IMR-90 (cell line): Measurements from ENCODE around the gene KPNA5. TPM values are rescaled to one million over a fixed set of nuclear protein-coding genes. Genes with fewer than 3 reads are reported as not detected.

Experiments used
- ATAC-seq: fragments of 200-7000 bp; cut with Tn5 transposase; 2 replicates; pipeline ENCODE4 v1.9.1; 2020; ENCODE audit warnings: low read depth, mild to moderate bottlenecking, moderate library complexity
- BruUV-seq: library from RNA; stranded (reverse); fragments of 400-500 nt; replicated peaks from 2 replicates; lab custom pipeline; 2021; lab: Mats Ljungman, UMichigan
- CTCF ChIA-PET: fragments of 300-600 bp; formaldehyde crosslinking; extraction: SDS; loops from one replicate; lab custom pipeline; 2021; ENCODE audit warnings: antibody characterized with exemption; lab: Yijun Ruan, JAX
- POLR2A ChIA-PET: fragments of 300-600 bp; sonication (Branson Sonifier 250); formaldehyde crosslinking; loops from one replicate; lab custom pipeline; 2022; ENCODE audit warnings: antibody characterized with exemption; ENCODE audit not compliant: unreplicated experiment; lab: Charles Lee
- DNase-seq: peaks from one replicate; pipeline ENCODE4 v3.0.0; 2013
- H2AFZ ChIP-seq: replicated peaks from 2 replicates; pipeline ENCODE3; 2013; ENCODE audit warnings: low read length, mild to moderate bottlenecking; ENCODE audit not compliant: poor library complexity
- H2AK5ac ChIP-seq: 2 replicates; pipeline ENCODE4 v1.6.1; 2013; ENCODE audit warnings: low read depth, low read length, inconsistent platforms
- H2AK9ac ChIP-seq: replicated peaks from 2 replicates; pipeline ENCODE3; 2013; ENCODE audit warnings: mild to moderate bottlenecking, low read depth, low read length, moderate library complexity; ENCODE audit not compliant: poor library complexity
- H2BK120ac ChIP-seq: 2 replicates; pipeline ENCODE4 v1.6.1; 2013; ENCODE audit warnings: low read depth, low read length, inconsistent platforms
- H2BK15ac ChIP-seq: 3 replicates; pipeline ENCODE4 v1.6.1; 2013; ENCODE audit warnings: low read depth, low read length, inconsistent platforms
- H2BK20ac ChIP-seq: 2 replicates; pipeline ENCODE4 v1.6.1; 2013; ENCODE audit warnings: low read depth, mild to moderate bottlenecking, inconsistent platforms, low read length, moderate library complexity
- H2BK5ac ChIP-seq: 2 replicates; pipeline ENCODE4 v1.6.1; 2013; ENCODE audit warnings: mild to moderate bottlenecking, low read depth, low read length, inconsistent platforms; ENCODE audit not compliant: poor library complexity, severe bottlenecking
- H3K14ac ChIP-seq: replicated peaks from 2 replicates; pipeline ENCODE4 v1.6.1; 2013; ENCODE audit warnings: low read depth, low read length, inconsistent platforms
- H3K18ac ChIP-seq: 2 replicates; pipeline ENCODE4 v1.6.1; 2013; ENCODE audit warnings: low read depth, low read length, control low read depth
- H3K23ac ChIP-seq: 2 replicates; pipeline ENCODE4 v1.6.1; 2013; ENCODE audit warnings: low read depth, low read length, inconsistent platforms
- H3K27ac ChIP-seq: 2 replicates; pipeline ENCODE4 v1.5.1; 2013; ENCODE audit warnings: mild to moderate bottlenecking, control low read depth, low read length; ENCODE audit not compliant: insufficient read depth
- H3K27me3 ChIP-seq: 2 replicates; pipeline ENCODE4 v1.6.1; 2013; ENCODE audit warnings: low read length; ENCODE audit not compliant: control insufficient read depth, insufficient read depth
- H3K36me3 ChIP-seq: 2 replicates; pipeline ENCODE4 v1.6.1; 2013; ENCODE audit warnings: low read length, mixed read lengths; ENCODE audit not compliant: control insufficient read depth, insufficient read depth
- H3K4ac ChIP-seq: 2 replicates; pipeline ENCODE4 v1.6.1; 2013; ENCODE audit warnings: low read depth, low read length, inconsistent platforms
- H3K4me1 ChIP-seq: 2 replicates; pipeline ENCODE4 v1.6.1; 2013; ENCODE audit warnings: low read length, mixed read lengths; ENCODE audit not compliant: control insufficient read depth, insufficient read depth
- H3K4me2 ChIP-seq: 2 replicates; pipeline ENCODE4 v1.6.1; 2013; ENCODE audit warnings: low read depth, mild to moderate bottlenecking, control low read depth, low read length, moderate library complexity
- H3K4me3 ChIP-seq: 2 replicates; pipeline ENCODE4 v1.5.1; 2013; ENCODE audit warnings: low read depth, mild to moderate bottlenecking, control low read depth, low read length, moderate library complexity; ENCODE audit not compliant: insufficient read depth
- H3K56ac ChIP-seq: 2 replicates; pipeline ENCODE4 v1.6.1; 2013; ENCODE audit warnings: low read length, inconsistent platforms; ENCODE audit not compliant: insufficient read depth; ENCODE audit errors: extremely low read depth
- H3K79me1 ChIP-seq, 2 experiments: 2 replicates each; pipeline ENCODE4 v1.6.1; 2013; ENCODE audit warnings: low read length in 2 of 2, inconsistent platforms in 1 of 2, low read depth in 1 of 2
- H3K9ac ChIP-seq: 2 replicates; pipeline ENCODE4 v1.6.1; 2013; ENCODE audit warnings: low read depth, low read length, control low read depth
- H3K9me1 ChIP-seq: 2 replicates; pipeline ENCODE4 v1.6.1; 2013; ENCODE audit warnings: low read length, inconsistent platforms; ENCODE audit not compliant: insufficient read depth
- H3K9me3 ChIP-seq: 2 replicates; pipeline ENCODE4 v1.6.1; 2013; ENCODE audit warnings: low read length; ENCODE audit not compliant: control insufficient read depth, insufficient read depth
- H4K20me1 ChIP-seq: 2 replicates; pipeline ENCODE4 v1.6.1; 2013; ENCODE audit warnings: low read length, inconsistent platforms; ENCODE audit not compliant: insufficient read depth
- H4K5ac ChIP-seq: 2 replicates; pipeline ENCODE4 v1.6.1; 2013; ENCODE audit warnings: mild to moderate bottlenecking, low read depth, low read length, control low read depth
- H4K8ac ChIP-seq, 2 experiments: 2 replicates each; pipeline ENCODE4 v1.6.1; 2013; ENCODE audit warnings: low read depth in 2 of 2, low read length in 2 of 2, control low read depth in 1 of 2, inconsistent platforms in 1 of 2
- H4K91ac ChIP-seq: 2 replicates; pipeline ENCODE4 v1.6.1; 2013; ENCODE audit warnings: low read depth, low read length, inconsistent platforms; ENCODE audit not compliant: insufficient read depth
- BHLHE40 ChIP-seq: fragments of 150-350 bp; IDR thresholded peaks from 2 replicates; pipeline ENCODE4 v1.6.1; 2016; ENCODE audit warnings: mild to moderate bottlenecking, low read depth, low read length
- FOS ChIP-seq: fragments of 150-350 bp; IDR thresholded peaks from 2 replicates; pipeline ENCODE4 v1.6.1; 2016; ENCODE audit warnings: low read depth, low read length
- MAZ ChIP-seq: IDR thresholded peaks from 2 replicates; pipeline ENCODE4 v1.6.1; 2012; ENCODE audit warnings: low read depth, mild to moderate bottlenecking, low read length, improper control_type of control experiment, moderate library complexity, borderline replicate concordance
- NFE2L2 ChIP-seq: fragments of 150-350 bp; IDR thresholded peaks from 2 replicates; pipeline ENCODE4 v1.6.1; 2016; ENCODE audit warnings: low read depth, mild to moderate bottlenecking, low read length
- POLR2A ChIP-seq: IDR thresholded peaks from 2 replicates; pipeline ENCODE4 v1.6.1; 2012; ENCODE audit warnings: mild to moderate bottlenecking, low read depth, low read length
- RAD21 ChIP-seq: IDR thresholded peaks from 2 replicates; pipeline ENCODE4 v1.6.1; 2012; ENCODE audit warnings: low read length, improper control_type of control experiment
- RCOR1 ChIP-seq: IDR thresholded peaks from 2 replicates; pipeline ENCODE4 v1.6.1; 2012; ENCODE audit warnings: mild to moderate bottlenecking, low read length, improper control_type of control experiment; ENCODE audit not compliant: insufficient replicate concordance
- SMC3 ChIP-seq: fragments of 150-350 bp; IDR thresholded peaks from 2 replicates; pipeline ENCODE4 v1.6.1; 2016; ENCODE audit warnings: low read depth, mild to moderate bottlenecking, antibody characterized with exemption, low read length, moderate library complexity
- dilution Hi-C: fragments of 300-500 bp; cut with HindIII; formaldehyde crosslinking; loops from one replicate; pipeline ENCODE4 v1.14.3; 2018; ENCODE audit warnings: low sequenced_read_pairs; ENCODE audit not compliant: unreplicated experiment
- in situ Hi-C: fragments of 300-500 bp; cut with MboI; formaldehyde crosslinking; loops from 3 replicates; pipeline ENCODE4 v1.14.3; 2019; ENCODE audit warnings: low sequenced_read_pairs, inconsistent platforms, mixed read lengths
- intact Hi-C: fragments of 100-400 bp; cut with micrococcal nuclease; formaldehyde crosslinking; loops from 2 replicates; pipeline ENCODE4 v1.10.0; 2022
- polyA plus RNA-seq, 3 experiments: library from polyadenylated mRNA; depleted of rRNA; stranded (reverse); fragments of >200 nt; gene quantifications; 2 replicates each; pipeline ENCODE4 v1.2.3, GENCODE V29; 2012; ENCODE audit warnings: low replicate concordance in 1 of 3
- total RNA-seq: library from RNA; depleted of rRNA; stranded (reverse); fragments of >200 nt; gene quantifications from 2 replicates; pipeline ENCODE4 v1.2.3, GENCODE V29; 2012
- TF ChIP-seq, protein P1 (sequence below): fragments of 150-350 bp; IDR thresholded peaks from 2 replicates; pipeline ENCODE4 v1.6.1; 2017; ENCODE audit warnings: mild to moderate bottlenecking, antibody characterized with exemption, low read length, low read depth
- TF ChIP-seq, protein P2 (sequence below): conservative IDR thresholded peaks from 2 replicates; pipeline ENCODE4 v1.5.1; 2012; ENCODE audit warnings: mild to moderate bottlenecking, low read depth, low read length, improper control_type of control experiment
- TF ChIP-seq, protein P3 (sequence below): fragments of 150-350 bp; IDR thresholded peaks from 2 replicates; pipeline ENCODE4 v1.6.1; 2016; ENCODE audit warnings: low read depth, mild to moderate bottlenecking, low read length, moderate library complexity, borderline replicate concordance

Gene KPNA5
- total and polyA plus RNA-seq, 2 of the 4 experiments (the other 2 are of a cell fraction): 2.2 to 5.9 TPM

DNA sequence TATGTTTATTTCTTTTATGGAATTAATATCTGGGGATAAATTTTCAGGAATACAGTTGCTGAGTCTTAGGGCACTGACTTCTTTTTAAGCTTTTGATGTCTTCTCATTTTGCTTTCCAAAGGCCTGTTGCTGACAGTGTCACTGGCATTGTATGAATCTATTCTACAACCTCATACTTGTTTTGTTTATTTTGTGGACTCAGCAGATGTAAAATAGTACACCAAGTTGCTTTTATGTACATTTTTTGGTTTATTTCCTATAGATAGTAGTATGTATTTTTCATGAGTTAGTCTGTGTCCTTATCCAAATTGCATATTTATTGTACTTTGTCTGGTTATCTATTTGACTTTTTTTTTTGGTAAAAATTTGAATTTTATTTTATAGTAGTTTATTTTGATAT is 49.5 kb downstream of the KPNA5 start:
- no peak overlapping the region for H3K4me3 ChIP-seq
- no peak overlapping the region for H4K8ac ChIP-seq
- H3K27ac ChIP-seq: no peak overlapping the region
- no peak overlapping the region for H3K18ac ChIP-seq
- no peak overlapping the region for H3K4me2 ChIP-seq
- no peaks in the 10 kb centered on the region for H3K9me1 ChIP-seq
- no peak overlapping the region for H2AK5ac ChIP-seq
- no TSS peak for BruUV-seq
- peaks cover 5% of the 10 kb centered on the region; the same call in 1 of the 2 replicates for H3K36me3 ChIP-seq
- no peak overlapping the region for H2AK9ac ChIP-seq
- no peaks in the 10 kb centered on the region for H3K27me3 ChIP-seq
- no peak overlapping the region for H2BK5ac ChIP-seq
- H4K20me1 ChIP-seq: no peaks in the 10 kb centered on the region
- DNase-seq (no peak), ATAC-seq (no peak)
- no peak overlapping the region for H2BK15ac ChIP-seq
- POLR2A ChIA-PET: no interaction called here
- no peak overlapping the region for H3K56ac ChIP-seq
- TF ChIP-seq RAD21: no peak
- TF ChIP-seq BHLHE40: no peak
- TF ChIP-seq SMC3: no peak
- no peak for TF ChIP-seq MAZ
- TF ChIP-seq, protein P1, sequence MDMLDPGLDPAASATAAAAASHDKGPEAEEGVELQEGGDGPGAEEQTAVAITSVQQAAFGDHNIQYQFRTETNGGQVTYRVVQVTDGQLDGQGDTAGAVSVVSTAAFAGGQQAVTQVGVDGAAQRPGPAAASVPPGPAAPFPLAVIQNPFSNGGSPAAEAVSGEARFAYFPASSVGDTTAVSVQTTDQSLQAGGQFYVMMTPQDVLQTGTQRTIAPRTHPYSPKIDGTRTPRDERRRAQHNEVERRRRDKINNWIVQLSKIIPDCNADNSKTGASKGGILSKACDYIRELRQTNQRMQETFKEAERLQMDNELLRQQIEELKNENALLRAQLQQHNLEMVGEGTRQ: no peak
- TF ChIP-seq, protein P2, sequence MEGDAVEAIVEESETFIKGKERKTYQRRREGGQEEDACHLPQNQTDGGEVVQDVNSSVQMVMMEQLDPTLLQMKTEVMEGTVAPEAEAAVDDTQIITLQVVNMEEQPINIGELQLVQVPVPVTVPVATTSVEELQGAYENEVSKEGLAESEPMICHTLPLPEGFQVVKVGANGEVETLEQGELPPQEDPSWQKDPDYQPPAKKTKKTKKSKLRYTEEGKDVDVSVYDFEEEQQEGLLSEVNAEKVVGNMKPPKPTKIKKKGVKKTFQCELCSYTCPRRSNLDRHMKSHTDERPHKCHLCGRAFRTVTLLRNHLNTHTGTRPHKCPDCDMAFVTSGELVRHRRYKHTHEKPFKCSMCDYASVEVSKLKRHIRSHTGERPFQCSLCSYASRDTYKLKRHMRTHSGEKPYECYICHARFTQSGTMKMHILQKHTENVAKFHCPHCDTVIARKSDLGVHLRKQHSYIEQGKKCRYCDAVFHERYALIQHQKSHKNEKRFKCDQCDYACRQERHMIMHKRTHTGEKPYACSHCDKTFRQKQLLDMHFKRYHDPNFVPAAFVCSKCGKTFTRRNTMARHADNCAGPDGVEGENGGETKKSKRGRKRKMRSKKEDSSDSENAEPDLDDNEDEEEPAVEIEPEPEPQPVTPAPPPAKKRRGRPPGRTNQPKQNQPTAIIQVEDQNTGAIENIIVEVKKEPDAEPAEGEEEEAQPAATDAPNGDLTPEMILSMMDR: no peak
- TF ChIP-seq POLR2A: no peak
- no peak for TF ChIP-seq NFE2L2
- no peak for TF ChIP-seq RCOR1
- TF ChIP-seq, protein P3, sequence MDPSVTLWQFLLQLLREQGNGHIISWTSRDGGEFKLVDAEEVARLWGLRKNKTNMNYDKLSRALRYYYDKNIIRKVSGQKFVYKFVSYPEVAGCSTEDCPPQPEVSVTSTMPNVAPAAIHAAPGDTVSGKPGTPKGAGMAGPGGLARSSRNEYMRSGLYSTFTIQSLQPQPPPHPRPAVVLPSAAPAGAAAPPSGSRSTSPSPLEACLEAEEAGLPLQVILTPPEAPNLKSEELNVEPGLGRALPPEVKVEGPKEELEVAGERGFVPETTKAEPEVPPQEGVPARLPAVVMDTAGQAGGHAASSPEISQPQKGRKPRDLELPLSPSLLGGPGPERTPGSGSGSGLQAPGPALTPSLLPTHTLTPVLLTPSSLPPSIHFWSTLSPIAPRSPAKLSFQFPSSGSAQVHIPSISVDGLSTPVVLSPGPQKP: no peak
- no peak for TF ChIP-seq FOS
- no peak overlapping the region for H2BK20ac ChIP-seq
- H3K23ac ChIP-seq: no peak overlapping the region
- no peaks in the 10 kb centered on the region; a peak in 1 of 4 replicates for H3K79me1 ChIP-seq
- CTCF ChIA-PET: interaction anchor here (0.7 kb wide), 1 partner anchor 26 kb away, joined by 5 read pairs; no protein-coding TSS in a partner anchor
- intact Hi-C loops (no loop called here), in situ Hi-C loops (no loop called here), dilution Hi-C loops (no loop called here)
- no peak overlapping the region for H4K5ac ChIP-seq
- no peak overlapping the region for H3K4ac ChIP-seq
- H3K14ac ChIP-seq: no peak overlapping the region
- no peak overlapping the region for H4K91ac ChIP-seq
- no peaks in the 10 kb centered on the region for H3K4me1 ChIP-seq
- no peaks in the 10 kb centered on the region for H3K9me3 ChIP-seq
- H3K9ac ChIP-seq: no peak overlapping the region
- H2AFZ ChIP-seq: no peak overlapping the region
- H2BK120ac ChIP-seq: no peak overlapping the region
